NCI-H1105 treated with DMSO at 0.1 percent for 48 hours (cell line): ENCODE measurements around the gene AP3S2.

Source experiments
- DNase-seq: peaks from one replicate; lab custom pipeline; 2025; lab: John Stamatoyannopoulos, UW

Gene AP3S2

GRCh38 chr15:89814112-89814742 lies 79.6 kb downstream of the AP3S2 start:
- DNase-seq = no peak

- no peak for DNase-seq
Measured at GRCh38 chr15:89813381-89814111, 80.2 kb downstream of the AP3S2 start.

GRCh38 chr15:89812847-89813320 lies 80.9 kb downstream of the AP3S2 start:
- no peak for DNase-seq

GRCh38 chr15:89812011-89812846 lies 81.6 kb downstream of the AP3S2 start:
- no peak for DNase-seq

GRCh38 chr15:89810837-89811236 lies 83.0 kb downstream of the AP3S2 start:
- DNase-seq = no peak

- no peak for DNase-seq
Measured at GRCh38 chr15:89809787-89810148, 84.0 kb downstream of the AP3S2 start.

GRCh38 chr15:89809093-89809786 lies 84.6 kb downstream of the AP3S2 start:
- no peak for DNase-seq

GRCh38 chr15:89808160-89808870 lies 85.5 kb downstream of the AP3S2 start:
- no peak for DNase-seq

GRCh38 chr15:89807689-89808088 lies 86.1 kb downstream of the AP3S2 start:
- no peak for DNase-seq

- DNase-seq = no peak
Measured at GRCh38 chr15:89806559-89807550, 86.9 kb downstream of the AP3S2 start.

- no peak for DNase-seq
Measured at GRCh38 chr15:89806210-89806558, 87.6 kb downstream of the AP3S2 start.

- no peak for DNase-seq
Measured at GRCh38 chr15:89805241-89806209, 88.3 kb downstream of the AP3S2 start.

- DNase-seq = no peak
Measured at GRCh38 chr15:89803941-89804800, 89.6 kb downstream of the AP3S2 start.

- no peak for DNase-seq
Measured at GRCh38 chr15:89802986-89803824, 90.6 kb downstream of the AP3S2 start.

GRCh38 chr15:89802231-89802928 lies 91.4 kb downstream of the AP3S2 start:
- DNase-seq = no peak

GRCh38 chr15:89801471-89802195 lies 92.2 kb downstream of the AP3S2 start:
- no peak for DNase-seq
